EH (cell line): ENCODE measurements around the gene GANC.
"Not testable (repeated sequence)": the region's sequence is repeated elsewhere in the genome, so short reads cannot be mapped to it uniquely, and the experiment has no call there.

Experiments used
- DNase-seq: peaks from one replicate; pipeline ENCODE4 v3.0.0-alpha.2; 2015; ENCODE audit warnings: low read depth

GANC gene

DNA sequence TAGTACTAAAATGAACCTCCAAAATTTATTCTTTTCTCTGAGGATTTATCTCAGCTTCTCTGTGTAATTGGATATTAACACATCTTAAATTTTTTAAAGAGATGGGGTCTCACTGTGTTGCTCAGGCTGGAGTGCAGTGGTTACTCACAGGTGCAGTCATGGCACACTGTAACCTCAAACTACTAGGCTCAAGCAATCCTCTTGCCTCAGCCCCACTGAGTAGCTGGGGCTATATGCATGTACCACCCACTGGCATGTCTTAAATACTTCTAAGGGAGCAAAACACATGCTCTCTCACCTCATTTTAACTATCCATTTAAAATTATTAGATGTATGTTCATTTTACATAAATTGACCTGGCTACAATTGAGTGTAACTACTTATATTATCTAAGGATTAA lies 11.6 kb downstream of the GANC start:
- DNase-seq: no peak

DNA sequence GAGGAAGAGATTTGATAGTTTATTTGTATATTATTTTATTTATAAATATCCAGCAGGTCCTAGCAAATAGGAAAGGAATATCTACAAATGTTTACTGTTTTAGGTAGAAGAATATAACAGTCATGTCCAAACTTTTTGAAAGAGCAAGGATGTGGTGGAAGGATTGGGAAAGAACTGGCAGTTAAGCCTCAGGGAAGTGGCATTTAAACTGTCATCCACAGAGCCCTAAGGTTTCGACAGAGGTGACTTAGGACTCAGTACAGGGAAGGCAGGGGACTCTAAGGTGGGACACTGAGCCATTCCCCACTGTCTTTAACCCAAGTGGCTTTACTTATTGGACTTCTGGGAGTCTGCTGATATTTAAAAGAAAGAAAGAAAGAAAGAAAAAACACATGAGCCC lies 12.0 kb downstream of the GANC start:
- DNase-seq: peak; percentile 47

DNA sequence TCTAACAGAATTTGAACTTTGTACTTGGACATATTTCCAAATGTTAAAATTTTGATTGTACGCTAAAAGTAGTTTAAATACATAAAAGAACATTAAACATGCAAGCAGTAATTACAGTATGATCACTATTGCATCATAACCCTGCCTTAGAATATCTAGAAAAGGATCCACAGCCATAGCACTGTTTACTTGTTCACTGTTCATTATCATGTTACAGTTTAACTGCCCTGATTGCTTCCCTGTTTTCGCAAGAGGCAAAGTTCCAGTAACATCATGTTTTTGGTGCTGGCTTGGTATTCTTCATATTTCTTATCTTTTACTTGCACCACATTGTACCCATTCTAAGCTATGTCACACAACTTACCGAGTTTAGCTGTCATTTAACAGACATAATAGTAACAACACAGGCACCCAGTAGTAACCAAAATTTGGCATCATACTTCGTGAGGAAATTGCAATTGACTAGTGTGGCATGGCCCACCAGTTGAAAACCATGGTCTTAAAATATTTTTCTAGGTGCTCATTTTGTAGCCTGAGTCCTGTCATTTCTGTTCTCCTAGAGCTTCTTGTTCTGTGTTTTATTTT lies 13.5 kb downstream of the GANC start:
- DNase-seq: peak; percentile 47

DNA sequence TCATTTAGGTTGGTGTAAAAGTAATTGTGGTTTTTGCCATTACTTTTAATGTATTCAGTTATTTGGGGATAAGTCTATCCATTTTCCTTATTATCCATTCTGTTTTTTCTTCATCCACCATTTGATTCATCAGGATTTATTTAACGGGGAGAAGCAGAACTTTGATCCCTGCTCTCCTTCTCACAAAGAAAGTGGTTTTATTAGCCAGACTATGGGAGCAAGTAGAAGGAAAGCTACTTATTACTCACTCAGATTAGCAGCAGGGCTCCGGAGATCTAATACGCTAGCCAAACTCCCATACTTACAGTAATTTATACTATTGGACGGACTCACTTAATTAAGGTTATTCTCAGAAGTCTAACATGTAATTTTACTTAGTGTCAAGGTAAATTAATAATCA lies 14.9 kb downstream of the GANC start:
- no peak for DNase-seq

DNA sequence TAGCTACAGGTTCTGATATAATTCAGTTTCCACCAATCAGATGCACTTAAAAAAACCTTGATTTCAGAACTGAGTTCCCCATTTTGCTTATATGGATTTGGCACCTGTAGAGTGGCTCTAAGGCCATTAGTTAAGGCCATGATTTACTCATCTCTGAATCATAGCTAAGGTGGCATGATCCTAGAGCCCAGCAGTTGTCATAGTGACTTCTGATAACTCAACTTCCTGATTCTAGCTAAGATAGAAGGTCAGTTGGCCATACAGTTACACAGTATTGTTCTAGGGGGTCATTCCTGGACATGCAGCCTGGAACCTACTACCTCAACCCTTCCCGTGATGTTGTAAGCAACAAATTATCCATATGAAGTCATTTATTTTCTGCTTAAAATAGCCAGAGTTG lies 16.2 kb downstream of the GANC start:
- DNase-seq: no peak

DNA sequence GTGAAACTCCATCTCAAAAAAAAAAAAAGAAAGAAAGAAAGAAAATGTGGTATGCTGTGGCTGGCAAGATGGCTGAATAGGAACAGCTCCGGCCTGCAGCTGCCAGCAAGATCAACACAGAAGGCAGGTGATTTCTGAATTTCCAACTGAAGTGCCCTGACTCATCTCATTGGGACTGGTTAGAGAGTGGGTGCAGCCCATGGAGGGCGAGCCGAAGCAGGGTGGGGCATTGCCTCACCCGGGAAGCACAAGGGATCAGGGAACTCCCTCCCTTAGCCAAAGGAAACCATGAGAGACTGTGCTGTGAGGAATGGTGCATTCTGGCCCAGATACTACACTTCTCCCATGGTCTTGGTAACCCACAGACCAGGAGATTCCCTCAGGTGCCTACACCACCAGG lies 28.0 kb downstream of the GANC start:
- not testable (repeated sequence) for DNase-seq

GRCh38 chr15:42306681-42307080 lies 33.7 kb downstream of the GANC start:
- DNase-seq: peak; percentile 43

- DNase-seq: no peak
Measured at GRCh38 chr15:42313463-42313862, 40.5 kb downstream of the GANC start.

DNA sequence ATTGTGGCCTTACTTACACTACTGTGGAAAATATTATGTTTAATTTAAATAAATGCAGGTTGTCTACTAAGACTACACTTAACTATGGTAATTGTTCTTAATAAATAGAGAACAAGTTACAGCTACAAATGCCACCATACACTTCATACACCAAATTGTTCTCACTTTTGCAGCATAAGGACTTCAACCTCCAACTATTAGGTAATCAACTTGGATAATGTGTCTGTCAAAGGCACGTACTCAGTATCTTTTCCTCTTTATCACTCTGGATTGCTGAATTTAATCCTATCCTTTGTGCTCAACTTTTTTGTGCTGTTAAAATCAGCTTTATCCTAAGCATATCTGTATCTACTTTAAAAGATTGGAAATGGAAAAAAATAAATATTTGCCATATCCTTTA lies 41.8 kb downstream of the GANC start:
- no peak for DNase-seq

- DNase-seq: peak; percentile 37
Measured at GRCh38 chr15:42315521-42315920, 42.5 kb downstream of the GANC start.

DNA sequence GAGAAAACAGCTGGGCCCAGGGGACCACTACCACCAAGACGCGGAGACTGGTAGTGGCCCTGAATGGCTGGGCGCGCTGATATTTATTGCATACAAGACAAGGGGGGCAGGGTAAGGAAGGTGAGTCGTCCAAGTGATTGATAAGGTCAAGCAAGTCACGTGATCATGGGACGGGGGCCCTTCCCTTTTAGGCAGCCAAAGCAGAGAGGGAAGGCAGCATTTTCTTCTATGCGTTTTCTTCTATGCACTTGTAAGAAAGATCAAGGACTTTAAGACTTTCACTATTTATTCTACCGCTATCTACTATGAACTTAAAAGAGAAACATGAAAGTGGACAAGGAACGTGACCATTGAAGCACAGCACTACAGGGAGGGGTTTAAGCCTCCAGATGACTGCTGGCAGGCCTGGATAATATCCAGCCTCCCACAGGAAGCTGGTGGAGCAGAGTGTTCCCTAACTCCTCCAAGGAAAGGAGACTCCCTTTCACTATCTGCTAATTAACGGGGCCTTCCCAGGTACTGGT lies 43.3 kb downstream of the GANC start:
- not testable (repeated sequence) for DNase-seq

GRCh38 chr15:42319206-42319605 lies 46.2 kb downstream of the GANC start:
- DNase-seq: no peak

DNA sequence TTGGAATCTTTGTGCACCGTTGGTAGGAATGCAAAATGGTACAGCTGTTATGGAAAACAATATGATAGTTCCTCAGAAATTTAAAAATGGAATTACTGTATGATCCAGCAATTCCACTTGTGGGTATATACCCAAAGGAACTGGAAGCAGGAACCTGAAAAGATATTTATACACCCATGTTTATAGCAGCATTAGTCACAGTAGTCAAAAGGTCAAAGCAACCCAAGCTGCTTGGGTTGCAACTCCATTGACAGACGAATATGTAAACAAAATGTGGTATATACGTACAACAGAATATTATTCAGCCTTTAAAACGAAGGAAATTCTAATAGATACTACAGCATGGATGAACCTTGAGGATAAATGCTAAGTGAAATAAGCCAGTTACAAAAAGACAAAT lies 51.3 kb downstream of the GANC start:
- DNase-seq: peak; percentile 39

- DNase-seq: no peak
Measured at GRCh38 chr15:42329161-42329560, 56.2 kb downstream of the GANC start.

DNA sequence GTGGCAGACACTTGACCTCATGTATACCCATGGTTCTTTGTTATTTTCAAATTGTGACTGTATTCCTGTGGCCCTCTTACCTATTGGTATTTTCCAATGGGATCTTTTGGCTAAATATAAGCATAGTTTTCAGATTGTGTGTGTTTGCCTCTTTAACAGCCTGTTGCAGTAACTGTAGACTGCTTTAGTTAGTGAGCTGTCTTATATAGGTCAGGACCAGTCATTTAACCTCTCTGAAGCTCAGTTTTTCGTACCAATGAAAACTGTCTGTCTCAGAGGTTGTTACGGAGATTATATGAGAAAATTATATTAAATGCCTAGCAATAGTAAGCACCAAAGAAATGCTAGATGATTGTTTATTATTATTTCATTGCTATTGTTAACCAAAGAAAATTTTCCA lies 57.0 kb downstream of the GANC start:
- DNase-seq: no peak

DNA sequence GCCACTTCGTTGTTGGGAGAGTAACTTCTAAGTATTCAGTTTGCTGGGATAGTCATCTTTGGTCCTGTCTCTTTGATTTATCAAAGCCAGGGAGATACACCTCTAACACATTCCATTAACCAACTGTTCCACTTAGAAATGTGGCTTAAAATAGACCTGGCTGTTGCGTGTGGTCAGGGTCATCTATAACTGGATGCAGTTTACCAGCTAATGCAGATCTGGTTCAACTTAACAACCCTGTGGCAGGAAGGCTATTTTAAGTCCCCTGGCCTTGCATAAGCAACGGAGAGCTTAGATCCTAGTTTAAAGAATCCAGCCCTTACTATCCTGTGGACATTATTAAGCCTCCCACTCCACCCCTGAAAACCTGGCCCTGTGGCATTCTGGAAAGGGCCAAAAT lies 58.2 kb downstream of the GANC start:
- peak; percentile 51 for DNase-seq

- peak; percentile 16 for DNase-seq
Measured at GRCh38 chr15:42332331-42332730, 59.3 kb downstream of the GANC start.

DNA sequence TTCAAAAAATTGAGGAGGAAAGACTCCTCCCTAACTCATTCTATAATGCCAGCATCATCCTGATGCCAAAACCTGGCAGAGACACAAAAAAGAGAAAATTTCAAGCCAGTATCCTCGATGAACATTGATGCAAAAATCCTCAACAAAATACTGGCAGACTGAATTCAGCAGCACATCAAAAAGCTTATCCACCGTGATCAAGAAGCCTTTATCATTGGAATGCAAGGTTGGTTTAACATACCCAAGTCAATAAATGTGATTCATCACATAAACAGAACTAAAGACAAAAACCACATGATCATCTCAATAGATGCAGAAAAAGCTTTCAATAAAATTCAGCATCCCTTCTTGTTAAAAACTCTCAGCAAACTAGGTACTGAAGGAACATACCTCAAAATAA lies 62.1 kb downstream of the GANC start:
- no peak for DNase-seq

DNA sequence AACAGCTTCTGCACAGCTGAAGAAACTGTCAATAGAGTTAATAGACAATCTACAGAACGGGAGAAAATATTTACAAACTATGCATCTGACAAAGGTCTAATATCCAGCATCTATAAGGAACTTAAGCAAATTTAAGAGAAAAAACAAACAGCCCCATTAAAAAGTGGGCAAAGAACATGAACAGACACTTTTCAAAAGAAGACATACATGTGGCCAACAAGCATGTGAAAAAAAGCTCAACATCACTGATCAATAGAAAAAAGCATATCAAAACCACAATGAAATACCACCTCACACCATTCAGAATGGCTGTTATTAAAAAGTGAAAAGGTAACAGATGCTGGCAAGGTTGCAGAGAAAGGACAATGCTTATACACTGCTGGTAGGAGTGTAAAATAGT lies 63.6 kb downstream of the GANC start:
- DNase-seq: not testable (repeated sequence)

DNA sequence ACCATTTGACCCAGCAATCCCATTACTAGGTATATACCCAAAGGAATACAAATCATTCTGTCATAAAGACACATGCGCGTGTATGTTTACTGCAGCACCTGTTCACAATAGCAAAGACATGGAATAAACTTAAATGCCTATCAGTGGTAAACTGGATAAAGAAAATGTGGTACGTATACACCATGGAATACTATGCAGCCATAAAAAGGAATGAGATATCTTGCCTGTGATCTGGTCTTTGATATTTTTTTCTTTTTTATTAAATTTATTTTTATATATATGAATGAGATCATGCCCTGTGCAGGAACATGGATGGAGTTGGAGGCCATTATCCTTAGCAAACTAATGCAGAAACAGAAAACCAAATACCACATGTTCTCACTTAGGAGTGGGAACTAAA lies 64.1 kb downstream of the GANC start:
- DNase-seq: not testable (repeated sequence)

GRCh38 chr15:42338500-42338899 lies 65.5 kb downstream of the GANC start:
- DNase-seq: no peak

DNA sequence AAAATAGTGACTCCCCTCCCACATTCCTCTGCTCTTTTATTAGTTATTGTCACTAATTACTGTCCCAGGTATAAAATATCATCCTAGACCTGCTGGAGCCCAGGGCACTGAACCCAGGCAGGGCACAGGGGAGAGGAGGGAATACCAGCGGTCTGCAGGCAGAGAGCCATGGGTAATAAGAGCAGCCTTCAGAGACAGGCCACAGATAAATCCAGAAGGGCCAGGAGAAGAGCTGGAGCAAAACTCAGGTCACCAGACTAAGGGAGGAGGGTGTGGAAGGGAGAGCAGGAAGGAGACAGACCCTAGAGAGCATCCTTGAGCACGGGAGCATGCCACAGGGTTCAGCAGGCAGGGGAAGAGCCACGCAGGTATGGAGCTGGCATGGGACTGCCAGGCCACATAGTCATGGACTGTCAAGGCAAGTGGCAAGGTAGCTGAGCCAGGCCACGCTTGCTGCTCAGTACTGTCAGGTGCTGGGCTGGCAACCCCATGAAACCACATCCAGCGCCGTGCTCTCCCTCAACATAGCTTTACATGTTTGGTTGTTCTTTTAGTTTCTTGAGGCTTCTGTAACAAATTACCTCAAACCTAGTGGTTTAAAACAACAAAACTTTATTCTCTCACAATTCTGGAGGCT lies 70.7 kb downstream of the GANC start:
- no peak for DNase-seq

GRCh38 chr15:42344763-42345162 lies 71.8 kb downstream of the GANC start:
- DNase-seq: peak; percentile 79

GRCh38 chr15:42345504-42345903 lies 72.5 kb downstream of the GANC start:
- DNase-seq: no peak
